Measurements from ENCODE around the gene DIP2C. TPM values are rescaled to one million over a fixed set of nuclear protein-coding genes. Genes with fewer than 3 reads are reported as not detected.
A peak's percentile ranks its signal among the peaks of the same experiment; 100 is the strongest.

DIP2C gene
- total RNA-seq, 1 donor from 2014 or later, result 23.1 TPM

DNA sequence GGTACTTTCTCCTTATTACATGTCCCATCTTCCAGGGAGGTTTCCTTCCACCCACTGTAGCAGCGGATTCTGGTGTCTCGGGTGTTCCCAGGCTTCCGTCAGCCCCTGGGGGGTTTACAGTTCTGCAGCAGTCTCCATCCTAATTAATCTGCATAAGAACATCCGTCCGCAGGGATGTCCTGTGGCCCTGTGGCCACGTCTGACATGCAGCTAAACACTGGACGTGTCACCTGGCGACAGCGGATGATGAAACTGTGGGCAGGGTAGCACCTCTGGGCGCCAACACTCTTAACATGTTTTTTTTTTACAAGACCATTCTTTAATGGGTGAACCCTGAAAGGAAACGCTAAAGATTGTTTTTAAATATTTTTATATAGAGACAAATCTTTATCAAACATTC, 58.2 kb downstream of the DIP2C start:
- peaks cover 24% of the 10 kb centered on the region for H3K4me1 Mint-ChIP-seq (ENCODE audit: unreplicated experiment)
- H3K36me3 Mint-ChIP-seq, result peaks cover 21% of the 10 kb centered on the region
- DNase-seq (ENCODE audit: extremely low spot score, unreplicated experiment), result no peak
- no peak overlapping the region for H3K27ac Mint-ChIP-seq
- H3K4me3 Mint-ChIP-seq, result no peak overlapping the region
- no peaks in the 10 kb centered on the region for H3K27me3 Mint-ChIP-seq
- TF ChIP-seq CTCF (conservative IDR thresholded peaks at IDR 0.05), result no peak
- H3K9me3 Mint-ChIP-seq, result no peaks in the 10 kb centered on the region

DNA sequence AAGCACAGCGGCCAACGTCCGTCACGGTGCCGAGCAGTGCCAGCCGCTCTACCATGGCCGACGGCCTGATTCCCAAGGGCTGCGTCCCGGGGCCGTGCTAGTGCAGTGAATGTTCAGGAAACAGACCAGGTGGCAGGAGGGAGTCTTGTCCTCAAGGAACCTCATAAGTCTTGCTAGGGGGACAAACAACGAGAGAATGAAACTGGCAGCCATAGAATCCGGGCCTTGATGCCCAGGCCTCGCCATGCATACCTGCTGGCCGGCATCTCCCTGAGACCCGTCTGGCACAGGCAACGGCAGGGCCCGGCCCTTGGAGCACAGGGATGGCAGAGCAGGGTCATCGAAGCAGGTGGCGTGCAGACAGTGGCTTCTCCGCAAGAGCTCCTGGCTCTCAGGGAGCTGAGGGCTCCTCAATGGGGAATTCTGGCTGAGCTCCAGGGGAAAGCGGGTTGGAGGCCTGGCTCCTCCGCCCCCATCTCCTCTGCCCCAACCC, 58.8 kb downstream of the DIP2C start:
- peaks cover 21% of the 10 kb centered on the region for H3K36me3 Mint-ChIP-seq
- no peak overlapping the region for H3K27ac Mint-ChIP-seq
- TF ChIP-seq CTCF (conservative IDR thresholded peaks at IDR 0.05), result no peak
- no peaks in the 10 kb centered on the region for H3K27me3 Mint-ChIP-seq
- H3K9me3 Mint-ChIP-seq, result no peaks in the 10 kb centered on the region
- no peak overlapping the region for H3K4me3 Mint-ChIP-seq
- no peak for DNase-seq (ENCODE audit: extremely low spot score, unreplicated experiment)
- H3K4me1 Mint-ChIP-seq (ENCODE audit: unreplicated experiment), result peaks cover 27% of the 10 kb centered on the region

GRCh38 chr10:629186-629998, 60.1 kb downstream of the DIP2C start:
- TF ChIP-seq CTCF (conservative IDR thresholded peaks at IDR 0.05), result no peak
- no peak for DNase-seq (ENCODE audit: extremely low spot score, unreplicated experiment)
- Mint-ChIP-seq H3K9me3 (no peaks in the 10 kb centered on the region), H3K36me3 (peaks cover 18% of the 10 kb centered on the region), H3K27ac (no peak overlapping the region), H3K27me3 (no peaks in the 10 kb centered on the region), H3K4me1 (ENCODE audit: unreplicated experiment) (peaks cover 34% of the 10 kb centered on the region), H3K4me3 (no peak overlapping the region)

DNA sequence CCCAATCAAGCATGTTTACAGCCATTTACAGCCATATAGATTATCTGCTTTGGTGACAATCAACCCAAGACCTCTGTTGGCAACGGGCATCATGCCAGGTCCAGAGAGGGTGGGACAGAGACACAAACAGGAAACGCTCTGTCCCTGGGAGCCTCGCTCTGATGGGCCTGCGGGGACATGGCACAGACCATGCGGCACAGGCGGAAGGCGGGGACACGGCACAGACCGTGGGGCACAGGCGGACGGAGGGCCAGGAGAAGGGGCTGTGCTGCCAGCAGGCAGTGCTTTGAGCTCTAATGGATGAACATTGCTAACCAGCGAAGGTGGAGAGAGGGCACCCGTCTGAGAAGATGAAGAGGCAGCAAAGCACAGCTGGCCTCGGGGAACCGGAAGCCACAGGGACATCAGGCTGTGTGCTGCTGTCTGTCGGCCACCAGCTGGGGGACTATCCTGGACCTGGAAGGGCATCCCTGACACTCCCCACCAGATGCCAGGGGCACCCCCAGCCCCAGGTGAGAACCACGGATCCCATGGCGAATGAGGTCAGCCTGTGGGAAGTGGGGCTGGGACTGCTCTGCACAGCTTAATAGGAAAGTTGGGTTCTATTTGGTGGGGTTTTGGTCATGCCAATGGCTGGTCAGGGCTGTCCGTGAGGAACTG, 61.0 kb downstream of the DIP2C start:
- Mint-ChIP-seq H3K4me1 (ENCODE audit: unreplicated experiment) (peaks cover 31% of the 10 kb centered on the region), H3K4me3 (no peak overlapping the region), H3K27me3 (no peaks in the 10 kb centered on the region), H3K36me3 (peaks cover 18% of the 10 kb centered on the region), H3K27ac (no peak overlapping the region), H3K9me3 (no peaks in the 10 kb centered on the region)
- no peak for TF ChIP-seq CTCF (conservative IDR thresholded peaks at IDR 0.05)
- DNase-seq (ENCODE audit: extremely low spot score, unreplicated experiment), result no peak

- peaks cover 38% of the 10 kb centered on the region for H3K4me1 Mint-ChIP-seq (ENCODE audit: unreplicated experiment)
- no peak for TF ChIP-seq CTCF (conservative IDR thresholded peaks at IDR 0.05)
- no peaks in the 10 kb centered on the region for H3K27me3 Mint-ChIP-seq
- DNase-seq (ENCODE audit: extremely low spot score, unreplicated experiment), result no peak
- H3K36me3 Mint-ChIP-seq, result peaks cover 18% of the 10 kb centered on the region
- peak overlapping the region; percentile 53 for H3K27ac Mint-ChIP-seq
- no peaks in the 10 kb centered on the region for H3K9me3 Mint-ChIP-seq
- H3K4me3 Mint-ChIP-seq, result no peak overlapping the region
These were observed 62.2 kb downstream of the DIP2C start for GRCh38 chr10:627032-627992.

Data from type B pancreatic cell (in vitro differentiated cells).